HT-29 (cell line): ENCODE data around the gene RASA2. TPM values are rescaled to one million over a fixed set of nuclear protein-coding genes. Genes with fewer than 3 reads are reported as not detected.
"Not testable (repeated sequence)": the region's sequence is repeated elsewhere in the genome, so short reads cannot be mapped to it uniquely, and the experiment has no call there.

Source experiments
- DNase-seq: peaks from one replicate; pipeline ENCODE4 v3.0.0-alpha.2; 2015; ENCODE audit warnings: low spot score
- total RNA-seq: library from RNA; depleted of rRNA; stranded (reverse); fragments of >200 nt; shearing (Covaris generic); gene quantifications from 2 replicates; pipeline ENCODE4 v1.2.3, GENCODE V29; 2014

Gene RASA2
- total RNA-seq, 1 experiment from 2014 or later = 2.7 TPM

- DNase-seq = peak; percentile 40
These were observed 89.3 kb downstream of the RASA2 start for GRCh38 chr3:141575879-141576743.

- no peak for DNase-seq
These were observed 89.9 kb downstream of the RASA2 start for GRCh38 chr3:141576744-141577052.

GRCh38 chr3:141578202-141578973 lies 91.6 kb downstream of the RASA2 start:
- DNase-seq = no peak

- DNase-seq = no peak
These were observed 107.5 kb downstream of the RASA2 start for GRCh38 chr3:141594357-141594756.

- no peak for DNase-seq
These were observed 111.1 kb downstream of the RASA2 start for GRCh38 chr3:141597931-141598330.

- DNase-seq = no peak
These were observed 113.5 kb downstream of the RASA2 start for GRCh38 chr3:141600331-141600730.

- DNase-seq = no peak
These were observed 115.9 kb downstream of the RASA2 start for GRCh38 chr3:141602706-141603105.

GRCh38 chr3:141603473-141604035 lies 116.7 kb downstream of the RASA2 start:
- DNase-seq = no peak

GRCh38 chr3:141605883-141606282 lies 119.1 kb downstream of the RASA2 start:
- DNase-seq = no peak

- no peak for DNase-seq
These were observed 121.6 kb downstream of the RASA2 start for GRCh38 chr3:141608438-141608837.

- DNase-seq = no peak
These were observed 124.1 kb downstream of the RASA2 start for GRCh38 chr3:141610939-141611338.

GRCh38 chr3:141618103-141618910 lies 131.5 kb downstream of the RASA2 start:
- no peak for DNase-seq

GRCh38 chr3:141618938-141619337 lies 132.1 kb downstream of the RASA2 start:
- no peak for DNase-seq

- no peak for DNase-seq
These were observed 132.6 kb downstream of the RASA2 start for GRCh38 chr3:141619450-141619849.

GRCh38 chr3:141623691-141624090 lies 136.9 kb downstream of the RASA2 start:
- no peak for DNase-seq

GRCh38 chr3:141625506-141625905 lies 138.7 kb downstream of the RASA2 start:
- DNase-seq = peak; percentile 45

- DNase-seq = not testable (repeated sequence)
These were observed 141.5 kb downstream of the RASA2 start for GRCh38 chr3:141628334-141628733.

GRCh38 chr3:141628868-141629441 lies 142.1 kb downstream of the RASA2 start:
- DNase-seq = not testable (repeated sequence)

GRCh38 chr3:141629976-141630375 lies 143.1 kb downstream of the RASA2 start:
- DNase-seq = no peak

- DNase-seq = no peak
These were observed 146.1 kb downstream of the RASA2 start for GRCh38 chr3:141632779-141633374.

- no peak for DNase-seq
These were observed 155.4 kb downstream of the RASA2 start for GRCh38 chr3:141642215-141642614.
